Testis (tissue), 2 donors: Measurements from ENCODE around the gene CD58.
"Not testable (repeated sequence)": the region's sequence is repeated elsewhere in the genome, so short reads cannot be mapped to it uniquely, and the experiment has no call there.

Experiments used
- POLR2A ChIP-seq: fragments of 450-650 bp; IDR thresholded peaks from one replicate; pipeline ENCODE4 v1.6.1; 2017; ENCODE audit warnings: antibody characterized with exemption, mild to moderate bottlenecking, moderate library complexity
- TF ChIP-seq, protein P1 (sequence below), 3 experiments: fragments of 450-650 bp in 2 of 3; fragments of 200-600 bp in 1 of 3; sonication (generic) in 1 of 3; IDR thresholded peaks; one replicate each; pipeline ENCODE4 v1.5.1; 2016 to 2019; ENCODE audit warnings: antibody characterized with exemption in 3 of 3, mild to moderate bottlenecking in 2 of 3, moderate library complexity in 1 of 3

DNA sequence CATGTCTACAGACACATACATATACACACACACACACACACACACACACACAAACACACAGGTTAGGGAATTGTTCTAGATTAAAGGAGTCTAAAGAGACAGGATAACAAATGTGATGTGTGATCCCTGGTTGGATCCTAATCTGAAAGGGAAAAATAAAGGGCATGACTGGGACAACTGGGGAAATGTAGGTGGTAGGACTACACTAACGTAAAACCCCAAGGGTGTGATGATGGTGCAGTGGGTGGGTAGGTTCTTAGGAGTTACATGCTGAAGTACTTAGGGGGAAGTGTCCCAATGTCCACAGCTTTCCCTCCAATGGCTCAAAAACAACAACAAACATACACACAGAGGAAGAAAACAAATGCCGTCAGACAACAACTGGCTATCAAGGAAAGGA lies 28.5 kb upstream of the CD58 start:
- TF ChIP-seq, protein P1, sequence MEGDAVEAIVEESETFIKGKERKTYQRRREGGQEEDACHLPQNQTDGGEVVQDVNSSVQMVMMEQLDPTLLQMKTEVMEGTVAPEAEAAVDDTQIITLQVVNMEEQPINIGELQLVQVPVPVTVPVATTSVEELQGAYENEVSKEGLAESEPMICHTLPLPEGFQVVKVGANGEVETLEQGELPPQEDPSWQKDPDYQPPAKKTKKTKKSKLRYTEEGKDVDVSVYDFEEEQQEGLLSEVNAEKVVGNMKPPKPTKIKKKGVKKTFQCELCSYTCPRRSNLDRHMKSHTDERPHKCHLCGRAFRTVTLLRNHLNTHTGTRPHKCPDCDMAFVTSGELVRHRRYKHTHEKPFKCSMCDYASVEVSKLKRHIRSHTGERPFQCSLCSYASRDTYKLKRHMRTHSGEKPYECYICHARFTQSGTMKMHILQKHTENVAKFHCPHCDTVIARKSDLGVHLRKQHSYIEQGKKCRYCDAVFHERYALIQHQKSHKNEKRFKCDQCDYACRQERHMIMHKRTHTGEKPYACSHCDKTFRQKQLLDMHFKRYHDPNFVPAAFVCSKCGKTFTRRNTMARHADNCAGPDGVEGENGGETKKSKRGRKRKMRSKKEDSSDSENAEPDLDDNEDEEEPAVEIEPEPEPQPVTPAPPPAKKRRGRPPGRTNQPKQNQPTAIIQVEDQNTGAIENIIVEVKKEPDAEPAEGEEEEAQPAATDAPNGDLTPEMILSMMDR (IDR thresholded peaks at IDR 0.05), result not testable (repeated sequence)
- not testable (repeated sequence) for TF ChIP-seq POLR2A
